Measurements from ENCODE around the gene MBNL1.

Gene MBNL1

GRCh38 chr3:152268555-152269055 is at the start of gene MBNL1:
Gene MBNL1, plus strand, starts transcription at chr3:152268929. Its CDS starts 31,265 bp downstream, at chr3:152300194.
- no peak for DNase-seq (ENCODE audit: extremely low read depth, low read depth)
- TF ChIP-seq, protein P1, sequence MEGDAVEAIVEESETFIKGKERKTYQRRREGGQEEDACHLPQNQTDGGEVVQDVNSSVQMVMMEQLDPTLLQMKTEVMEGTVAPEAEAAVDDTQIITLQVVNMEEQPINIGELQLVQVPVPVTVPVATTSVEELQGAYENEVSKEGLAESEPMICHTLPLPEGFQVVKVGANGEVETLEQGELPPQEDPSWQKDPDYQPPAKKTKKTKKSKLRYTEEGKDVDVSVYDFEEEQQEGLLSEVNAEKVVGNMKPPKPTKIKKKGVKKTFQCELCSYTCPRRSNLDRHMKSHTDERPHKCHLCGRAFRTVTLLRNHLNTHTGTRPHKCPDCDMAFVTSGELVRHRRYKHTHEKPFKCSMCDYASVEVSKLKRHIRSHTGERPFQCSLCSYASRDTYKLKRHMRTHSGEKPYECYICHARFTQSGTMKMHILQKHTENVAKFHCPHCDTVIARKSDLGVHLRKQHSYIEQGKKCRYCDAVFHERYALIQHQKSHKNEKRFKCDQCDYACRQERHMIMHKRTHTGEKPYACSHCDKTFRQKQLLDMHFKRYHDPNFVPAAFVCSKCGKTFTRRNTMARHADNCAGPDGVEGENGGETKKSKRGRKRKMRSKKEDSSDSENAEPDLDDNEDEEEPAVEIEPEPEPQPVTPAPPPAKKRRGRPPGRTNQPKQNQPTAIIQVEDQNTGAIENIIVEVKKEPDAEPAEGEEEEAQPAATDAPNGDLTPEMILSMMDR (IDR thresholded peaks at IDR 0.05; ENCODE audit: low read depth, low read length), result no peak

DNA sequence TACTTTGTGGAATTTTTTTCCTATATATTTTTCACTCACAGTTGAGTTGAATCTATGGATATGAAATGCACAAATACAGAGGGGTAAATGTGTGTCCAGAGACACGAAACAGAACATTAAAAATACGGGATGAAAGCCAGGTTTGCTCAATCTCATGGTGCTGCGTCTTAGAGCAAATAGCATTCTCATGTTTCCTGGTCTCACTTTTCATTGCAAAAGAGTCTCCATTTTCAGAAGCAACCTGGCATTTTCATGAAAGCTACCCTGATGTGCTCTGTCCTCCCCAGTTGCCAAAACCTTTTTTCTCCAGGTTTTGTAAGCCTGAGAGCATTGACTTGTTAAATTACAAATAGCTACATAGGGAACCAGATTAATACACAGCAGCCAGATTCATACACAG is 49.5 kb upstream of the MBNL1 start:
- DNase-seq (ENCODE audit: extremely low read depth, low read depth), result no peak
- TF ChIP-seq, protein P1 (IDR thresholded peaks at IDR 0.05; ENCODE audit: low read depth, low read length), result no peak

- TF ChIP-seq, protein P1 (IDR thresholded peaks at IDR 0.05; ENCODE audit: low read depth, low read length), result no peak
- no peak for DNase-seq (ENCODE audit: extremely low read depth, low read depth)
These were observed 48.9 kb upstream of the MBNL1 start for GRCh38 chr3:152219769-152220255.

GRCh38 chr3:152222327-152222726 is 46.4 kb upstream of the MBNL1 start:
- DNase-seq (ENCODE audit: extremely low read depth, low read depth), result no peak
- TF ChIP-seq, protein P1 (IDR thresholded peaks at IDR 0.05; ENCODE audit: low read depth, low read length), result no peak

DNA sequence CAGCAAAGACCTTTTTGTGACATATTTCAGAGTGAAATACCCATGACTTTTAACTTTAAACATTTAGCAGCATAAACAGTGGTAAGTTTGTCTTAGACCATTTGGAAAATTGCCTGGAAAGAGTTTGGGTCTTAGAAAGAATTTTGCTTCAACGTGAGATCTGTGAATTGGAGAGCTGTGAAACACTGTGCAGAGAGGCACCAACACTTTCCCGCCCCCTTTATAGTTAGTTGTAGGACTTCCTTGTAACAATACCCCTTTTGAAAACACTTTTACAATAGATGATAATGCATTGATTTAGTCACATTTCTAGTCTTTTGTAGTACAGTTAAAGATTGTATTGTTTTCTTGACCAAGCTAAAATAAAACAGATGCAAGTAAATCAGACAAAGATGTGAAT is 43.5 kb upstream of the MBNL1 start:
- TF ChIP-seq, protein P1 (IDR thresholded peaks at IDR 0.05; ENCODE audit: low read depth, low read length), result no peak
- no peak for DNase-seq (ENCODE audit: extremely low read depth, low read depth)

DNA sequence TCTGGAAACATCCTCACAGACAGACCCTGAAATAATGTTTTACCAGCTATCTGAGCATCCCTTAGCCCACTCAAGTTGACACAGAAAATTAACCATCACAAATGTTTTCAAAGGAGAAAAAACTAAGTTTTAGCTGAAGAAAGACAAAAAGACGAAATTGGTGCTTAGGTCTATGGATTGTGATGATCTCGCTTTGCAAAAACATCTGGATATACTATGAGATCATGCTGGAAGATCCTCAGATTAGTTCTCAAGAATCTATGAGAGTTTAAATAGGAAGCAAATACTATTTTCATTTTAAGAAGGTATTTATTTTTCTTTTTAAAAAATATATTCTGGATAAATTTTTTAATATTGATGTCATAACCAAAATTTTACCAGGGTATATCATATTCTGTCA is 42.6 kb upstream of the MBNL1 start:
- TF ChIP-seq, protein P1 (IDR thresholded peaks at IDR 0.05; ENCODE audit: low read depth, low read length), result no peak
- DNase-seq (ENCODE audit: extremely low read depth, low read depth), result no peak

DNA sequence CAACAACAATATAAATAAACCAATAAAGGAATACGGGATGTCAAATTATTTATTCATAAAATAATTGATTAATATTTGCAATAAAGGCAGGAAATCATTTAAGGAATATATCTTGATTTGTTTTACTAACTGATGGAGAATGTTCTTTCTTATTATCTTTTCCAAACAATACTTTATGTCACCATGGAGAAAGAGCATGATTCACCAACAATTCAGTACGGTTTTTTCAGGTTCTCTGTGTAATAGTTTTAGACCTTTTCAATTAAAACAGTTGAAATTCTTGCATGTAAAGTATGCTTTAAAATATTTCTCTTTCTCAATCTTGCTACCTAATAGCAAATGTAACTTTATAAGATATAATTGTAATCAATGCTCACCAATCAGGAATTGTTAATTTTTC is 41.7 kb upstream of the MBNL1 start:
- DNase-seq (ENCODE audit: extremely low read depth, low read depth), result no peak
- TF ChIP-seq, protein P1 (IDR thresholded peaks at IDR 0.05; ENCODE audit: low read depth, low read length), result no peak

Measured in AG09319 (cell line).